WTC11 (cell line): ENCODE results near the gene NBEA. TPM values are rescaled to one million over a fixed set of nuclear protein-coding genes. Genes with fewer than 3 reads are reported as not detected.

Source experiments
- FOXK1 ChIP-seq: sonication (generic); formaldehyde crosslinking; IDR thresholded peaks from 2 replicates; pipeline ENCODE4 v1.8.0; 2022; ENCODE audit warnings: mild to moderate bottlenecking, moderate library complexity, missing genetic modification reagents
- FOXP1 ChIP-seq: sonication (generic); formaldehyde crosslinking; IDR thresholded peaks from 2 replicates; pipeline ENCODE4 v1.8.0; 2022; ENCODE audit warnings: missing genetic modification reagents, mild to moderate bottlenecking, moderate library complexity, borderline replicate concordance
- HMGA2 ChIP-seq: fragments of 250-450 bp; sonication (Bioruptor Pico); IDR thresholded peaks from 2 replicates; pipeline ENCODE4 v1.4.0; 2021; ENCODE audit warnings: mild to moderate bottlenecking, moderate library complexity
- JAZF1 ChIP-seq: fragments of 250-450 bp; sonication (Bioruptor Pico); IDR thresholded peaks from 2 replicates; pipeline ENCODE4 v1.9.0; 2021; ENCODE audit warnings: moderate library complexity, mild to moderate bottlenecking, inconsistent platforms
- JUN ChIP-seq: sonication (generic); formaldehyde crosslinking; IDR thresholded peaks from 2 replicates; pipeline ENCODE4 v1.8.0; 2023; ENCODE audit warnings: mild to moderate bottlenecking, missing genetic modification reagents
- MYBL2 ChIP-seq: sonication (generic); formaldehyde crosslinking; IDR thresholded peaks from 2 replicates; pipeline ENCODE4 v1.8.1; 2023; ENCODE audit warnings: mild to moderate bottlenecking, moderate library complexity, missing genetic modification reagents
- NFATC4 ChIP-seq: fragments of 250-450 bp; sonication (Bioruptor Pico); IDR thresholded peaks from 2 replicates; pipeline ENCODE4 v1.9.0; 2021; ENCODE audit warnings: mild to moderate bottlenecking
- SMAD3 ChIP-seq: sonication (generic); formaldehyde crosslinking; IDR thresholded peaks from 2 replicates; pipeline ENCODE4 v1.8.0; 2022; ENCODE audit warnings: missing genetic modification reagents, mild to moderate bottlenecking, borderline replicate concordance
- TCF7 ChIP-seq: sonication (generic); formaldehyde crosslinking; IDR thresholded peaks from 2 replicates; pipeline ENCODE4 v1.8.0; 2022; ENCODE audit warnings: mild to moderate bottlenecking, low read depth, missing genetic modification reagents, moderate library complexity
- ZBTB21 ChIP-seq: sonication (generic); formaldehyde crosslinking; IDR thresholded peaks from 2 replicates; pipeline ENCODE4 v1.8.1; 2023; ENCODE audit warnings: mild to moderate bottlenecking, missing genetic modification reagents, borderline replicate concordance
- ZNF121 ChIP-seq: sonication (generic); formaldehyde crosslinking; IDR thresholded peaks from 2 replicates; pipeline ENCODE4 v1.8.0; 2023; ENCODE audit warnings: missing genetic modification reagents
- total RNA-seq: library from RNA; stranded (reverse); gene quantifications from 3 replicates; pipeline ENCODE4 v1.2.3, GENCODE V29; 2021
- TF ChIP-seq, protein P1 (sequence below): sonication (generic); formaldehyde crosslinking; IDR thresholded peaks from 2 replicates; pipeline ENCODE4 v1.8.0; 2023; ENCODE audit warnings: missing genetic modification reagents, mild to moderate bottlenecking, borderline replicate concordance
- TF ChIP-seq, protein P2 (sequence below): sonication (generic); formaldehyde crosslinking; IDR thresholded peaks from 2 replicates; pipeline ENCODE4 v1.8.0; 2022; ENCODE audit warnings: mild to moderate bottlenecking, missing genetic modification reagents
- TF ChIP-seq, protein P3 (sequence below): sonication (generic); formaldehyde crosslinking; IDR thresholded peaks from 2 replicates; pipeline ENCODE4 v1.8.0; 2022; ENCODE audit warnings: mild to moderate bottlenecking, missing genetic modification reagents
- TF ChIP-seq, protein P4 (sequence below): sonication (generic); formaldehyde crosslinking; IDR thresholded peaks from 2 replicates; pipeline ENCODE4 v1.8.1; 2023; ENCODE audit warnings: mild to moderate bottlenecking, missing genetic modification reagents
- TF ChIP-seq, protein P5 (sequence below): sonication (generic); formaldehyde crosslinking; IDR thresholded peaks from 2 replicates; pipeline ENCODE4 v1.8.1; 2022; ENCODE audit warnings: mild to moderate bottlenecking, missing genetic modification reagents, moderate library complexity, borderline replicate concordance
- TF ChIP-seq, protein P6 (sequence below): sonication (generic); formaldehyde crosslinking; IDR thresholded peaks from 2 replicates; pipeline ENCODE4 v1.8.1; 2022; ENCODE audit warnings: low read depth, missing genetic modification reagents, borderline replicate concordance

The NBEA gene
- total RNA-seq, 1 experiment from 2014 or later = 20.9 TPM

DNA sequence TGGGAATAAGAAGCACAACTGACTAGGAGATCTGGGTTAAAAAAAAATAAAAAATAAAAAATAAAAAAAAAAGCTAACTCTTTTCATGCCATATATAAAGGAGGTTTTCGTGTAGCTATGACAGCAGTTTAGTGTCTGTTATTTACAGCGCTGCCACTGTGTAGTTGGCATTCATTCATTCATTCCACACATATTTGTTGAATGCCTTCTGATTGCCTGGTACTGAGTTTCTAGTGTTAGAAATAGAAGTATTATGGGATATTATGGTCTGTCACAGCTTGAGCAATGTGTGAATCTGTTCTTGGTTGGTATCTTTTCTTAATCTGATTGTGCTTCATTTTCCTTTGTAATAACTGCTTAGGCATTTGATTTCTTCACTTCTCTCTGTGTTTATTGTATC lies 237.4 kb downstream of the NBEA start (continued):
- TF ChIP-seq, protein P1, sequence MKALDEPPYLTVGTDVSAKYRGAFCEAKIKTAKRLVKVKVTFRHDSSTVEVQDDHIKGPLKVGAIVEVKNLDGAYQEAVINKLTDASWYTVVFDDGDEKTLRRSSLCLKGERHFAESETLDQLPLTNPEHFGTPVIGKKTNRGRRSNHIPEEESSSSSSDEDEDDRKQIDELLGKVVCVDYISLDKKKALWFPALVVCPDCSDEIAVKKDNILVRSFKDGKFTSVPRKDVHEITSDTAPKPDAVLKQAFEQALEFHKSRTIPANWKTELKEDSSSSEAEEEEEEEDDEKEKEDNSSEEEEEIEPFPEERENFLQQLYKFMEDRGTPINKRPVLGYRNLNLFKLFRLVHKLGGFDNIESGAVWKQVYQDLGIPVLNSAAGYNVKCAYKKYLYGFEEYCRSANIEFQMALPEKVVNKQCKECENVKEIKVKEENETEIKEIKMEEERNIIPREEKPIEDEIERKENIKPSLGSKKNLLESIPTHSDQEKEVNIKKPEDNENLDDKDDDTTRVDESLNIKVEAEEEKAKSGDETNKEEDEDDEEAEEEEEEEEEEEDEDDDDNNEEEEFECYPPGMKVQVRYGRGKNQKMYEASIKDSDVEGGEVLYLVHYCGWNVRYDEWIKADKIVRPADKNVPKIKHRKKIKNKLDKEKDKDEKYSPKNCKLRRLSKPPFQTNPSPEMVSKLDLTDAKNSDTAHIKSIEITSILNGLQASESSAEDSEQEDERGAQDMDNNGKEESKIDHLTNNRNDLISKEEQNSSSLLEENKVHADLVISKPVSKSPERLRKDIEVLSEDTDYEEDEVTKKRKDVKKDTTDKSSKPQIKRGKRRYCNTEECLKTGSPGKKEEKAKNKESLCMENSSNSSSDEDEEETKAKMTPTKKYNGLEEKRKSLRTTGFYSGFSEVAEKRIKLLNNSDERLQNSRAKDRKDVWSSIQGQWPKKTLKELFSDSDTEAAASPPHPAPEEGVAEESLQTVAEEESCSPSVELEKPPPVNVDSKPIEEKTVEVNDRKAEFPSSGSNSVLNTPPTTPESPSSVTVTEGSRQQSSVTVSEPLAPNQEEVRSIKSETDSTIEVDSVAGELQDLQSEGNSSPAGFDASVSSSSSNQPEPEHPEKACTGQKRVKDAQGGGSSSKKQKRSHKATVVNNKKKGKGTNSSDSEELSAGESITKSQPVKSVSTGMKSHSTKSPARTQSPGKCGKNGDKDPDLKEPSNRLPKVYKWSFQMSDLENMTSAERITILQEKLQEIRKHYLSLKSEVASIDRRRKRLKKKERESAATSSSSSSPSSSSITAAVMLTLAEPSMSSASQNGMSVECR (CRISPR knock-in tag) = no peak
- no peak for TF ChIP-seq FOXK1 (CRISPR knock-in tag)
- TF ChIP-seq ZNF121 (CRISPR knock-in tag) = no peak
- no peak for TF ChIP-seq FOXP1
- TF ChIP-seq TCF7 = no peak
- no peak for TF ChIP-seq SMAD3 (CRISPR knock-in tag)
- TF ChIP-seq, protein P2, sequence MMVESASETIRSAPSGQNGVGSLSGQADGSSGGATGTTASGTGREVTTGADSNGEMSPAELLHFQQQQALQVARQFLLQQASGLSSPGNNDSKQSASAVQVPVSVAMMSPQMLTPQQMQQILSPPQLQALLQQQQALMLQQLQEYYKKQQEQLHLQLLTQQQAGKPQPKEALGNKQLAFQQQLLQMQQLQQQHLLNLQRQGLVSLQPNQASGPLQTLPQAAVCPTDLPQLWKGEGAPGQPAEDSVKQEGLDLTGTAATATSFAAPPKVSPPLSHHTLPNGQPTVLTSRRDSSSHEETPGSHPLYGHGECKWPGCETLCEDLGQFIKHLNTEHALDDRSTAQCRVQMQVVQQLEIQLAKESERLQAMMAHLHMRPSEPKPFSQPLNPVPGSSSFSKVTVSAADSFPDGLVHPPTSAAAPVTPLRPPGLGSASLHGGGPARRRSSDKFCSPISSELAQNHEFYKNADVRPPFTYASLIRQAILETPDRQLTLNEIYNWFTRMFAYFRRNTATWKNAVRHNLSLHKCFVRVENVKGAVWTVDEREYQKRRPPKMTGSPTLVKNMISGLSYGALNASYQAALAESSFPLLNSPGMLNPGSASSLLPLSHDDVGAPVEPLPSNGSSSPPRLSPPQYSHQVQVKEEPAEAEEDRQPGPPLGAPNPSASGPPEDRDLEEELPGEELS (CRISPR knock-in tag) = no peak
- no peak for TF ChIP-seq MYBL2 (CRISPR knock-in tag)
- TF ChIP-seq, protein P3, sequence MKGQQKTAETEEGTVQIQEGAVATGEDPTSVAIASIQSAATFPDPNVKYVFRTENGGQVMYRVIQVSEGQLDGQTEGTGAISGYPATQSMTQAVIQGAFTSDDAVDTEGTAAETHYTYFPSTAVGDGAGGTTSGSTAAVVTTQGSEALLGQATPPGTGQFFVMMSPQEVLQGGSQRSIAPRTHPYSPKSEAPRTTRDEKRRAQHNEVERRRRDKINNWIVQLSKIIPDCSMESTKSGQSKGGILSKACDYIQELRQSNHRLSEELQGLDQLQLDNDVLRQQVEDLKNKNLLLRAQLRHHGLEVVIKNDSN (CRISPR knock-in tag) = no peak
- TF ChIP-seq HMGA2 = no peak
- TF ChIP-seq, protein P4, sequence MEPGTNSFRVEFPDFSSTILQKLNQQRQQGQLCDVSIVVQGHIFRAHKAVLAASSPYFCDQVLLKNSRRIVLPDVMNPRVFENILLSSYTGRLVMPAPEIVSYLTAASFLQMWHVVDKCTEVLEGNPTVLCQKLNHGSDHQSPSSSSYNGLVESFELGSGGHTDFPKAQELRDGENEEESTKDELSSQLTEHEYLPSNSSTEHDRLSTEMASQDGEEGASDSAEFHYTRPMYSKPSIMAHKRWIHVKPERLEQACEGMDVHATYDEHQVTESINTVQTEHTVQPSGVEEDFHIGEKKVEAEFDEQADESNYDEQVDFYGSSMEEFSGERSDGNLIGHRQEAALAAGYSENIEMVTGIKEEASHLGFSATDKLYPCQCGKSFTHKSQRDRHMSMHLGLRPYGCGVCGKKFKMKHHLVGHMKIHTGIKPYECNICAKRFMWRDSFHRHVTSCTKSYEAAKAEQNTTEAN (CRISPR knock-in tag) = no peak
- TF ChIP-seq NFATC4 = no peak
- TF ChIP-seq JUN (CRISPR knock-in tag) = no peak
- no peak for TF ChIP-seq JAZF1
- TF ChIP-seq ZBTB21 = no peak
- TF ChIP-seq, protein P5, sequence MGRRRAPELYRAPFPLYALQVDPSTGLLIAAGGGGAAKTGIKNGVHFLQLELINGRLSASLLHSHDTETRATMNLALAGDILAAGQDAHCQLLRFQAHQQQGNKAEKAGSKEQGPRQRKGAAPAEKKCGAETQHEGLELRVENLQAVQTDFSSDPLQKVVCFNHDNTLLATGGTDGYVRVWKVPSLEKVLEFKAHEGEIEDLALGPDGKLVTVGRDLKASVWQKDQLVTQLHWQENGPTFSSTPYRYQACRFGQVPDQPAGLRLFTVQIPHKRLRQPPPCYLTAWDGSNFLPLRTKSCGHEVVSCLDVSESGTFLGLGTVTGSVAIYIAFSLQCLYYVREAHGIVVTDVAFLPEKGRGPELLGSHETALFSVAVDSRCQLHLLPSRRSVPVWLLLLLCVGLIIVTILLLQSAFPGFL (CRISPR knock-in tag) = no peak
- TF ChIP-seq, protein P6, sequence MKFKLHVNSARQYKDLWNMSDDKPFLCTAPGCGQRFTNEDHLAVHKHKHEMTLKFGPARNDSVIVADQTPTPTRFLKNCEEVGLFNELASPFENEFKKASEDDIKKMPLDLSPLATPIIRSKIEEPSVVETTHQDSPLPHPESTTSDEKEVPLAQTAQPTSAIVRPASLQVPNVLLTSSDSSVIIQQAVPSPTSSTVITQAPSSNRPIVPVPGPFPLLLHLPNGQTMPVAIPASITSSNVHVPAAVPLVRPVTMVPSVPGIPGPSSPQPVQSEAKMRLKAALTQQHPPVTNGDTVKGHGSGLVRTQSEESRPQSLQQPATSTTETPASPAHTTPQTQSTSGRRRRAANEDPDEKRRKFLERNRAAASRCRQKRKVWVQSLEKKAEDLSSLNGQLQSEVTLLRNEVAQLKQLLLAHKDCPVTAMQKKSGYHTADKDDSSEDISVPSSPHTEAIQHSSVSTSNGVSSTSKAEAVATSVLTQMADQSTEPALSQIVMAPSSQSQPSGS (CRISPR knock-in tag) = no peak
